Activated CD4-positive, alpha-beta T cell treated with anti-CD3 and anti-CD28 coated beads, Interleukin-2, amount 50 U/mL, for 48 hours (primary cell): ENCODE measurements around the gene SREBF1.

ENCODE experiments used
- DNase-seq, 2 experiments: peaks; one replicate each; pipeline ENCODE4 v3.0.0-alpha.2; 2020

SREBF1 gene

DNA sequence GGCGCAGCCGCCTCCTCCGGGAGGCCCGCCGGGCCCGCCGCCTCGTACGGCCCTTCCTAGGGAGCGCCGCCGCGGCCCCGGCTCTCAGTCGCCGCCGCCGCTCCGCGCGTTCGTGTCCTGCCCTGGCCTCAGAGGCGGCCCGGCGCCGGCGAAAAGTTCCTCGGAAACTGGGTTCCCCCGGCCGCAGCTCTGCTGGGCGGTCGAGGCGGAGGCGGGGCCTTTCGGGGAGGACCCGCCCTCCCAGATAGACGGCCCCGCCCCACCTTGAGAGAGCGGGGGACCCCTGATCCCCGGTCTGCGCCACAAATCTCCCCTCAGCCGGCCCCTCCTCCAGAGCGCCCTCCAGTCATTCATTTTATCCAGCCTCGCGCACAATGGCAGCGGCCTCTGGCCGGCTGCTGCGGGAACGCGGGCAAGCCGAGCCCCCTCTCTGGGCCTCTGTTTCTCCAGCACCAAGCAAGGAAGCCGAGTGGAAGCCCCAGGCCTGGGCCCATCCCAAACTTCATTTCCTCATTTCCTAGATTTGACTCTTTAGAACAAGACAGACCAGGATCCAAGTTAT, at the start of gene SREBF1:
SREBF1 (minus strand) TSS at position 169 of the 562 bp plus-strand sequence. CDS start 169 bp downstream, outside the sequence.
- peak; percentile 70 to 71 for DNase-seq

- DNase-seq, result no peak
Measured at GRCh38 chr17:17886226-17886625, 49.4 kb upstream of the SREBF1 start.

- no peak for DNase-seq
Measured at GRCh38 chr17:17884391-17885357, 47.9 kb upstream of the SREBF1 start.

DNA sequence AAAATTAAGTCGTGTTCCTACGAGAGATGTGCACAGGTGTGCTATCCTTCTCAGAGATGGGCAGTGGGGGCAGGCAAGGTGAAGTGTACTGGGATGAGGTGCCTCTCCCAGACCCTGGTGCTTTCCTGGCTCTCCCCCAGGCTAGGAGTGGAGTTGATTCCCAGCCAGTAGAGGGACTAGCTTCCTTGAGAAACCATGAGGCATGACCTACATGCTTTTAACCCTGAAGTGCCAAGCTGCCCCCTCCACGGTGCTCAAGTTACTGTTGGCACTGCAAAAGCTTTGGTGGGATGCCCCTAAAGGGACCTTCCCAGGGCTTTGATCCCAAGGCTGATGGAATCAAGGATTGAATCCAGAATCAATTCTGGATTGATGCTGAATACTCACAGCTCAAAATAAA, 47.0 kb upstream of the SREBF1 start:
- DNase-seq, result no peak

DNA sequence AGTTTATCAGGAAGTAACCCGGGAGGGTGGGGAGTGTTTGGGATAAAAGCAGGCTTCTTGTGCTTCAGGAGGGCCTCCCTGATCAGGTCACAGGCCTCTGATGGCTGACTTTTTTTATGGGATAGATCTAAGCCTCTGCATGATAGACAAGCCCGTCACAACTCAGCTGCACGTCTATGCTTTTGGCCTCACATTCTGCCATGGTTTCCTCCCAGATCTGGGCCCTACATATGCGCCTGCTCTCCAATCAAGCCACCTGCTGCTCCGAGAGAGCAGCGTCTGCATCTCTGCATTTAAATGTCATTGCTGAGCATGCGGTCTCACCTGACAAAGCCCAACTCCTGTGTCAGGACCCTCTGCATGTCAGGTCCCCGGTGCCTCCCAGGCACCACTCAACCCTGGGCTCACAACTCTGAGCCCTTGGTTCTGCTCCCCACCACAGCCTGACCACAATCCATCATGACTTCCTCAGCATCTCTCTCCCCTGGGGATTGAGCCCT, 45.3 kb upstream of the SREBF1 start:
- no peak for DNase-seq

DNA sequence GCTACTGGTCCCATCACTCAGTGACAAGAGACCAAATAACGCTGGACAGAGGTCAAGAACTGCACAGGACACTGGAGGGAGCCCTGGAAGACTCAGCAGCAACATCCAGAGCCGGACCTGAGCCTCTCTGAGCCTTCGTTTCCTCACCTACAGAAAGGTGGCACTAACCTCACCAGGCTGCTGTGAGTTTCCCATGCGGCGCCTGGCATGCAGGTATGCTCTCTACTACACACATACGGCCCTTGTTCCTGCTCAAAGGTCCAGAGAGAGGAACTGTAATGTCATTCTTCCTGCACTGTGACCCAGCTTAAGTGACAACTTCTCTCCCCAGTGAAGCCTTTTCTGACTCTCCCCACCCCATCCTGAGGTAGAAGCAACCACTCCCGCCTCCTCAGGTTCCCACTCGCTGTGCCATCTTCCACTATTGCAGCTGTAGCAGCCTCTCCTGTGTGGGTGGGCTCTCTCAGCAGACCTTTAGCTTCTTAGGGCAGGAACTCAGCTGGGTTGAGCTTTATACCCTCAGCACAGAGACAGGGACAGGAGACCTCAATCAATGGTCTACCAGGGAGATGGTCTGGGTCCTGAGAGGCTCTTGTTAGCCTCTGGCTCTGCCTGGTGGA, 43.9 kb upstream of the SREBF1 start:
- no peak for DNase-seq

DNA sequence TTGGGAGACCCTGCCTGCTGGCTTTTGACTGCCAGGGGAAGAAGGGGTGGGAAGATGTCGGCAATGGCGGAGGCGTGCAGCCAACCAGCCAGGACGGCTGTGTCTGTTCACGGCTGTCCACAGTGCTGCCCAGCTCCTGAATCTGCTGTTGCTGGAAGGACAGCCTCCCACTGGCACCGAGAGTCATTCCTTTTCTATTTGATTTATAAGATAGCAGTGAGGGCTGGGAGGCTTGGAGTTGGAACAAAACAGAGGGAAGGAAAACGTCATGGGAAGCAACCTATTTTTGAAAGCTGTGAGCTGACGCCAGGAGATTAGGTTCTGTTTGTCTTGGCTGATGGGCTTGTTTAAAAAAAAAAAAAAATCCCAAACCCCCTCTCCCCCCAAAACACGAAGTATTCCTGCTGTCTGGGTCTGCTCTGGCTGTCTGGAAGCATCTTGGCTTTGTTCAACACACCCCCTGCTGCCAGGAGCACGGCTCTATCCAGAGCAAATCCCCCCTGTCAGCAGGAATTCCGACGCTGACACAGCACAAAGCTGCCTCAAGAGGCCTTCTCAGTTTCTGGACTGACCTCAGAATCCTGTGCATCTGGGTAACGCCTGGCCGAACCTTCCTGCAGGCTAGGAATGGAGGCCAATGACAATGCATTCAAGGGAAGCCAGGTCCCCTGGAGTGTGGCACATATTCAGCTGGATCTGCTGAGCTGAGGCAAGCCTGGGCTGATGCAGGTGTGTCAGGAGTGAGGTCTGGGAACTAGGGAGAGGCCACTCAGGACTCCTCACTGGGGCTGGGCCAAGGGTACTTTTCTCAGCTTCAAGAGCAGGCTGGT, 41.0 kb upstream of the SREBF1 start:
- DNase-seq, result no peak

DNA sequence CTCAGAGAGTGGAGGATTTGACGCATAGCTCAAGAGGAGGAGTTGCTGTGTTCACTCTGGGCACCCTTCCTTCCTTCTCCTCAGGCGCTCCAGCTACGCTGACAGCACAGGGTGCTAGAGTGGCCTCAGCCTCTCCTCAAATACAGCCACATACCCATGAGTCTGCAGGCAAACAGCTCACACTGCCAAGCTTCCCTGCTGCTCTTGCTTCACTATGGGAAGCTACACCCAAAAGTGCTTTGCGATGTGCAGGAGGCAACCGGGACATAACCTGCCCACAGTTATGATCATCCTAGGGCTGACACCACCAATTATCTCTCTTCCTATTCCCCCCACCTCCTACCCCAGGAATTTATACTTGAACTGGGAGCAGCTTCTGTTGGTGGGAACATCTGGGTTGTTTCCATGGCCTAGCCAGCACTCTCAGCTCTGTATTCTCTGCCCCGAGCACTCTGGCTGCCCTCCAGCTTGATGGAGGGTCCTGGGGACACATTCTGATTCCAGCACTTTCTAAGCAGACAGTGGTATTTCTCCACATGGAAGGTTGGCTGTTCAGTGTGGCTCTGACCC, 40.3 kb upstream of the SREBF1 start:
- no peak for DNase-seq

DNA sequence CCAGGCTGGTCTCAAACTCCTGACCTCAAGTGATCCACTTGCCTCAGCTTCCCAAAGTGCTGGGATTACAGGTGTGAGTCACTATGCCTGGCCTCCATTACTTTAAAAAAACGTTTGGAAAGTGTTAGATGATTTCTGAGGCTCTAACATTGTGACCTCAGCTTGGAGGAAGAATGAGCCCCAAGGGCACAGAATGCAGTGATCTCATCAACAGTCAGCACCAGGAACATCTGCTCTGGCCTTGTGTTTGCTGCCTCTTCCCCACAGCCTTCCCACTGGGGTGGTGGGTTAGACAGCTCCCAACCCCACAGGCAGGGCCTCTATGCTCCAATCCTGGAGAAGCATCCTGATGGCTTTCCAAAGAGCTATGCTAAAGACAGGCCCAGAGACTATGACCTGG, 37.7 kb upstream of the SREBF1 start:
- DNase-seq, result no peak

DNA sequence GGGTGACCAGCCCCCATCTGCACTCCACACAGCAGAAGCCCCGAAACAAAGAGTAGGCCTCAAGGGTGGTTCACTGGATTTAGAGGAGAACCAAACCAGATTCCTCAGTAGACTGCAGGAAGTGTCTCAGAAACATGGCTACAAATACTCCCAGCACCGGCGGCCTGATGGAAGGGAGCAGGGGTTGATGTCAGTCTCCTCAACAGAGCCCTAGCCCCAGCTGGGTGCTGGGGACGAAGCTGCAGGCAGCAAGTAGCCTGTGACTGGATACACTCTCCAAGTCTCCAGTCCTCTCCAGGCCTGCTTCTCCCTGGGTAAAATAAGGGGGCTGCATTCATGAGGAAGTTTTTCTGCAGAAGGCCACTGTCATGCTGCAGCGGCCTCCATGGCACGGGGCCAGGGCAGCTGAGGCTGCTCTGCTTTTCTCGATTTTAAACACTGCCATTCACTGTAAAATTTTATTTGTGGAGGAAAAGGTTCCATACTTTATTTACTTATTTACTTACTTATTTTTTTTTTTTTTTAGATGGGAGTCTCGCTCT, 36.7 kb upstream of the SREBF1 start:
- no peak for DNase-seq

- DNase-seq, result no peak
Measured at GRCh38 chr17:17872547-17873345, 36.0 kb upstream of the SREBF1 start.

DNA sequence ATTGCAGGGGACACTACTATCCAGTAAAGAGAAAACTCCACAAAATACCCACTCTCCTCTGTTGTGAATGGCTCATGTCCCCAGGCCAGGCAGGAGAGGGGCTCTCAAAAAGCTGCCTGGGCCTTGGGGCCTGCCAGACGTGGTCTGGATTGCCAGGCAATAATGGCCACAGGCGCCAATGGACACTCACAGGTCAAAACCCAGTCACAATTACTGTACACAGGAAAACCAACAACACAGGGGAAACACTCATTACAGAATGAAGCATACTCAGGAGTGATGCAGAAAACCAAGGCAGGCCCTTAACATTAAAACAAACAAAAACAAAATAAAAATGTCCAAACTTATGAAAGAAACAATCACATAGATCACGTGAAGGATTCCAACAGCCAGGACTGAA, 35.1 kb upstream of the SREBF1 start:
- no peak for DNase-seq

DNA sequence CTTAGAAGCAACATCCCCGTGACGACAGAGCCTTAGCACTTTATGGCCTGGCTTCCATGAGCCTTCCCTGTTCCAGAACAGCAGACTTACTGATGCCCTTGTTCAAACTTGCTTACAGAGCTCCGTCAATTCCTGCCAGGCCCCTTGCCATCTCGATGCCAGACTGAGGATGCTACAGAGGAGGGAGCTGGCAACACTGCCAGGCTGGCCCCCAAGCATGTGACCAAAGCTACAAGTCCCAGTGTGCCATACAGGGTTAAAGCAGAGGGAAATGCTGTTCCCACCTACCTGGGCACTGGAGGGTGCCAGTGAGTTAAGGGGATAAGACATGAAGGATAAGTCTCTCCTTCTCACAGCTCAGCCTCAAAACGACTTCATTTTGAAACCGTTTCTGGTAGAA, 33.5 kb upstream of the SREBF1 start:
- DNase-seq, result no peak

GRCh38 chr17:17868641-17869522, 32.1 kb upstream of the SREBF1 start:
- DNase-seq, result no peak

GRCh38 chr17:17866897-17867296, 30.1 kb upstream of the SREBF1 start:
- DNase-seq, result no peak

DNA sequence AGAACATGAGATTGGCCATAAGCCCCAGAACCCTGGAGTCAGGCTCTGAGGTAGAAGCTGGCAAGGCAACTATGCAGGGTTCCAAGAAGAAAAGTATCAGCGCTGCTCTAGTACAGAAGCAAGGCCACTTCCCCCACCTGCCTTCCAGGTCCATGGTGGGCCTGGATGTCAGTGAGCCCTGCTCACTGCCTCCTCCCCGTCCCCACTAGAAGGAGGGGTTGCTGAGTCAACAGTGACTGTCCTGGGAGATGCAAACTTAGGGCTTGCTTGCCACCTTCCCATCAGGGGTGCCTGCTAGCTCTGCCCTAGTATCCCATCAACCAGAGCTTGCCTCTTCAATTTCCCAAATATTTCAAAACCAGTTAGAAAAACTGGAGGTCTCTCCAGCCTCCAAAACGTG, 29.6 kb upstream of the SREBF1 start:
- DNase-seq, result no peak

- DNase-seq, result no peak
Measured at GRCh38 chr17:17865035-17865434, 28.2 kb upstream of the SREBF1 start.

DNA sequence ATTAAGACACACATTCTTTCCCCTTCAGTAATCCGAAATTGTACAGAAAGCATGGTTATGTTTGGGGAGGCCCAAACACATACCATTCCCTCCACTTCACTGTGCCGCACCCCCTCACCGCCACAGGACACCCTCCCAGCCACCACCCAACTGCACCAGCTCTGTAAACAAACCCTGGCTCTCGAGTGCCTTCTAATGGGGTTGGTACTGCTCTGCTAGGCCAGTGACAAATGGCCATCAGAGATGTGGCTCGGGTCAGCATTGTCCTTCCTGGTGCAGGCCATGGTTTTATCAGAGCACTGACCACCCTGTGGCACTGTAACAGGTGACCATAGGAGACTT, 24.0 kb upstream of the SREBF1 start:
- DNase-seq, result no peak

DNA sequence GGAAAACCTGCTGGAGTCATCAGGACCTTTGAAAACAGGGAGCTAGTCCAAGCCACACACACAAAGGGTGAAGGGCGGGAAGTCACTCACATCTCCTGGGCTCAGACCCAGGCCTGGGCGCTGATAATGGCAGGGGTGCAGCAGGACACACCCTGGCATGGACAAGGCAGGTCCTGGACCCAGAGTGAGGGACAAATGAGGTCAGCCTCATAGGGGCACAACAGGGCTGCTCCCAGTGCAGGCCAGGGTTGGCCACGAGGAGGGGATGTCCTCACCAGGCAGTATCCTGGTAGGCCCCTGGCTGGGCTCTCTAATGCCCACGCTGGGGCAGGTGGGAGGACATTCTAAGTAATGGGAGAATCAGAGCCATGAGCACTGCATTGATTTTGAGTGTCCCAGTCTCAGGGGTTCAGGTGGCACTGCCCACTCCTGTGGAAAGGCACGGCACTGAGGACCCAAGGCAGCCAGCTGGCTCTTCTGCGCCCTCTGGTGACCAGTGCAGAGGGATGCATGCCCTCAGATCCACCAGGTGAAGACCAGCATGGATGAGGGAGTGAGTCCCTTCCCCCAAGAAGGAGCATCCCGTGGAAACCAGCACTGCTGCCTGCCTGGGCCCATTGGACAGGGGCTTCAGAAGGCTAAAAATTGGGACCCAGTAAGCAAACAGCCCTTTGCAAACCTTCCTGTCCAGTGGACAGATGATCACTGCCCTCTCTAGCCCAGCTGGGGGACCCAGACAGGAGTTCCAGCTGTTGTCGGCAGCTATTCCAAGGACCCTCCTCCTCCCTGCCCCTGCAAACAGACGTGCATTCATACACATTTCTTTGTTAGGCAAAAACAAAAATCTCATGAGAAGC, 23.4 kb upstream of the SREBF1 start:
- DNase-seq, result peak; percentile 68 to 76
